ENCODE measurements around the gene ANKRD33. TPM values are rescaled to one million over a fixed set of nuclear protein-coding genes. Genes with fewer than 3 reads are reported as not detected.

ANKRD33 gene
- total and polyA plus RNA-seq, 2 experiments from 2014 or later, result 0.27 to 1.7 TPM

DNA sequence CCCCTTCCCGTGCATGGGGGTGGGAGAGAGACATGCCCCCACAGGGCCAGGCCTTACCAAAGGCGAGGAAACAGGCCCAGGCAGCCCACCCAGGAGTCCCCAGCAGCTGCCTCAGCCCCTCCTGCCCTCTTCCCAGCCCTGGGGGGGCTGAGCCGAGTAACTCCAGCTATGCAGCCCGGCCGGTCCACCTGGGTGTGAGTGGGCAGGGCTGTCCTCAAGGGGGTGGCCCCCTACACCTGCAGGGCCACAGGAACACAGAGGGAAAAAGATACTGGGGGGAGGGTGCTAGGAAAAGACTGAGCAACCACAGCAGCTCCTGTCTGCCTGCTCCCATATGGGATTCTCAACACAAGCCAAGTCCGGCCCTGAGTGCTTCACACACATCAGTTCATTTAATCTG lies 46.9 kb upstream of the ANKRD33 start:
- peaks cover 11% of the 10 kb centered on the region; the same call in 1 of the 2 replicates for H3K27me3 ChIP-seq (ENCODE audit: insufficient read depth)
- TF ChIP-seq STAT1 (IDR thresholded peaks at IDR 0.05; ENCODE audit: unreplicated experiment), result no peak
- TF ChIP-seq EZH2phosphoT487 (IDR thresholded peaks at IDR 0.05; ENCODE audit: unreplicated experiment), result no peak
- no peak for TF ChIP-seq NANOG (IDR thresholded peaks at IDR 0.05; ENCODE audit: borderline replicate concordance)
- TF ChIP-seq, protein P1, sequence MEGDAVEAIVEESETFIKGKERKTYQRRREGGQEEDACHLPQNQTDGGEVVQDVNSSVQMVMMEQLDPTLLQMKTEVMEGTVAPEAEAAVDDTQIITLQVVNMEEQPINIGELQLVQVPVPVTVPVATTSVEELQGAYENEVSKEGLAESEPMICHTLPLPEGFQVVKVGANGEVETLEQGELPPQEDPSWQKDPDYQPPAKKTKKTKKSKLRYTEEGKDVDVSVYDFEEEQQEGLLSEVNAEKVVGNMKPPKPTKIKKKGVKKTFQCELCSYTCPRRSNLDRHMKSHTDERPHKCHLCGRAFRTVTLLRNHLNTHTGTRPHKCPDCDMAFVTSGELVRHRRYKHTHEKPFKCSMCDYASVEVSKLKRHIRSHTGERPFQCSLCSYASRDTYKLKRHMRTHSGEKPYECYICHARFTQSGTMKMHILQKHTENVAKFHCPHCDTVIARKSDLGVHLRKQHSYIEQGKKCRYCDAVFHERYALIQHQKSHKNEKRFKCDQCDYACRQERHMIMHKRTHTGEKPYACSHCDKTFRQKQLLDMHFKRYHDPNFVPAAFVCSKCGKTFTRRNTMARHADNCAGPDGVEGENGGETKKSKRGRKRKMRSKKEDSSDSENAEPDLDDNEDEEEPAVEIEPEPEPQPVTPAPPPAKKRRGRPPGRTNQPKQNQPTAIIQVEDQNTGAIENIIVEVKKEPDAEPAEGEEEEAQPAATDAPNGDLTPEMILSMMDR (conservative IDR thresholded peaks at IDR 0.05; ENCODE audit: low read depth in 2 of 2), result no peak
- no peak for TF ChIP-seq ZNF331 (CRISPR knock-in tag; IDR thresholded peaks at IDR 0.05; ENCODE audit: low read depth)
- no peak for TF ChIP-seq EZH2 (IDR thresholded peaks at IDR 0.05; ENCODE audit: low read depth, unreplicated experiment)
- TF ChIP-seq, protein P2, sequence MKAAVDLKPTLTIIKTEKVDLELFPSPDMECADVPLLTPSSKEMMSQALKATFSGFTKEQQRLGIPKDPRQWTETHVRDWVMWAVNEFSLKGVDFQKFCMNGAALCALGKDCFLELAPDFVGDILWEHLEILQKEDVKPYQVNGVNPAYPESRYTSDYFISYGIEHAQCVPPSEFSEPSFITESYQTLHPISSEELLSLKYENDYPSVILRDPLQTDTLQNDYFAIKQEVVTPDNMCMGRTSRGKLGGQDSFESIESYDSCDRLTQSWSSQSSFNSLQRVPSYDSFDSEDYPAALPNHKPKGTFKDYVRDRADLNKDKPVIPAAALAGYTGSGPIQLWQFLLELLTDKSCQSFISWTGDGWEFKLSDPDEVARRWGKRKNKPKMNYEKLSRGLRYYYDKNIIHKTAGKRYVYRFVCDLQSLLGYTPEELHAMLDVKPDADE (IDR thresholded peaks at IDR 0.05), result no peak
- TF ChIP-seq ZNF114 (CRISPR knock-in tag; IDR thresholded peaks at IDR 0.05), result no peak
- TF ChIP-seq JUNB (IDR thresholded peaks at IDR 0.05; ENCODE audit: unreplicated experiment), result no peak
- no peak for TF ChIP-seq CREB1 (CRISPR knock-in tag; IDR thresholded peaks at IDR 0.05; ENCODE audit: low read depth)
- TF ChIP-seq, protein P3, sequence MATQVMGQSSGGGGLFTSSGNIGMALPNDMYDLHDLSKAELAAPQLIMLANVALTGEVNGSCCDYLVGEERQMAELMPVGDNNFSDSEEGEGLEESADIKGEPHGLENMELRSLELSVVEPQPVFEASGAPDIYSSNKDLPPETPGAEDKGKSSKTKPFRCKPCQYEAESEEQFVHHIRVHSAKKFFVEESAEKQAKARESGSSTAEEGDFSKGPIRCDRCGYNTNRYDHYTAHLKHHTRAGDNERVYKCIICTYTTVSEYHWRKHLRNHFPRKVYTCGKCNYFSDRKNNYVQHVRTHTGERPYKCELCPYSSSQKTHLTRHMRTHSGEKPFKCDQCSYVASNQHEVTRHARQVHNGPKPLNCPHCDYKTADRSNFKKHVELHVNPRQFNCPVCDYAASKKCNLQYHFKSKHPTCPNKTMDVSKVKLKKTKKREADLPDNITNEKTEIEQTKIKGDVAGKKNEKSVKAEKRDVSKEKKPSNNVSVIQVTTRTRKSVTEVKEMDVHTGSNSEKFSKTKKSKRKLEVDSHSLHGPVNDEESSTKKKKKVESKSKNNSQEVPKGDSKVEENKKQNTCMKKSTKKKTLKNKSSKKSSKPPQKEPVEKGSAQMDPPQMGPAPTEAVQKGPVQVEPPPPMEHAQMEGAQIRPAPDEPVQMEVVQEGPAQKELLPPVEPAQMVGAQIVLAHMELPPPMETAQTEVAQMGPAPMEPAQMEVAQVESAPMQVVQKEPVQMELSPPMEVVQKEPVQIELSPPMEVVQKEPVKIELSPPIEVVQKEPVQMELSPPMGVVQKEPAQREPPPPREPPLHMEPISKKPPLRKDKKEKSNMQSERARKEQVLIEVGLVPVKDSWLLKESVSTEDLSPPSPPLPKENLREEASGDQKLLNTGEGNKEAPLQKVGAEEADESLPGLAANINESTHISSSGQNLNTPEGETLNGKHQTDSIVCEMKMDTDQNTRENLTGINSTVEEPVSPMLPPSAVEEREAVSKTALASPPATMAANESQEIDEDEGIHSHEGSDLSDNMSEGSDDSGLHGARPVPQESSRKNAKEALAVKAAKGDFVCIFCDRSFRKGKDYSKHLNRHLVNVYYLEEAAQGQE (IDR thresholded peaks at IDR 0.05; ENCODE audit: unreplicated experiment), result no peak
- TF ChIP-seq POLR2AphosphoS5 (IDR thresholded peaks at IDR 0.05; ENCODE audit: low read depth), result no peak
- TF ChIP-seq, protein P4, sequence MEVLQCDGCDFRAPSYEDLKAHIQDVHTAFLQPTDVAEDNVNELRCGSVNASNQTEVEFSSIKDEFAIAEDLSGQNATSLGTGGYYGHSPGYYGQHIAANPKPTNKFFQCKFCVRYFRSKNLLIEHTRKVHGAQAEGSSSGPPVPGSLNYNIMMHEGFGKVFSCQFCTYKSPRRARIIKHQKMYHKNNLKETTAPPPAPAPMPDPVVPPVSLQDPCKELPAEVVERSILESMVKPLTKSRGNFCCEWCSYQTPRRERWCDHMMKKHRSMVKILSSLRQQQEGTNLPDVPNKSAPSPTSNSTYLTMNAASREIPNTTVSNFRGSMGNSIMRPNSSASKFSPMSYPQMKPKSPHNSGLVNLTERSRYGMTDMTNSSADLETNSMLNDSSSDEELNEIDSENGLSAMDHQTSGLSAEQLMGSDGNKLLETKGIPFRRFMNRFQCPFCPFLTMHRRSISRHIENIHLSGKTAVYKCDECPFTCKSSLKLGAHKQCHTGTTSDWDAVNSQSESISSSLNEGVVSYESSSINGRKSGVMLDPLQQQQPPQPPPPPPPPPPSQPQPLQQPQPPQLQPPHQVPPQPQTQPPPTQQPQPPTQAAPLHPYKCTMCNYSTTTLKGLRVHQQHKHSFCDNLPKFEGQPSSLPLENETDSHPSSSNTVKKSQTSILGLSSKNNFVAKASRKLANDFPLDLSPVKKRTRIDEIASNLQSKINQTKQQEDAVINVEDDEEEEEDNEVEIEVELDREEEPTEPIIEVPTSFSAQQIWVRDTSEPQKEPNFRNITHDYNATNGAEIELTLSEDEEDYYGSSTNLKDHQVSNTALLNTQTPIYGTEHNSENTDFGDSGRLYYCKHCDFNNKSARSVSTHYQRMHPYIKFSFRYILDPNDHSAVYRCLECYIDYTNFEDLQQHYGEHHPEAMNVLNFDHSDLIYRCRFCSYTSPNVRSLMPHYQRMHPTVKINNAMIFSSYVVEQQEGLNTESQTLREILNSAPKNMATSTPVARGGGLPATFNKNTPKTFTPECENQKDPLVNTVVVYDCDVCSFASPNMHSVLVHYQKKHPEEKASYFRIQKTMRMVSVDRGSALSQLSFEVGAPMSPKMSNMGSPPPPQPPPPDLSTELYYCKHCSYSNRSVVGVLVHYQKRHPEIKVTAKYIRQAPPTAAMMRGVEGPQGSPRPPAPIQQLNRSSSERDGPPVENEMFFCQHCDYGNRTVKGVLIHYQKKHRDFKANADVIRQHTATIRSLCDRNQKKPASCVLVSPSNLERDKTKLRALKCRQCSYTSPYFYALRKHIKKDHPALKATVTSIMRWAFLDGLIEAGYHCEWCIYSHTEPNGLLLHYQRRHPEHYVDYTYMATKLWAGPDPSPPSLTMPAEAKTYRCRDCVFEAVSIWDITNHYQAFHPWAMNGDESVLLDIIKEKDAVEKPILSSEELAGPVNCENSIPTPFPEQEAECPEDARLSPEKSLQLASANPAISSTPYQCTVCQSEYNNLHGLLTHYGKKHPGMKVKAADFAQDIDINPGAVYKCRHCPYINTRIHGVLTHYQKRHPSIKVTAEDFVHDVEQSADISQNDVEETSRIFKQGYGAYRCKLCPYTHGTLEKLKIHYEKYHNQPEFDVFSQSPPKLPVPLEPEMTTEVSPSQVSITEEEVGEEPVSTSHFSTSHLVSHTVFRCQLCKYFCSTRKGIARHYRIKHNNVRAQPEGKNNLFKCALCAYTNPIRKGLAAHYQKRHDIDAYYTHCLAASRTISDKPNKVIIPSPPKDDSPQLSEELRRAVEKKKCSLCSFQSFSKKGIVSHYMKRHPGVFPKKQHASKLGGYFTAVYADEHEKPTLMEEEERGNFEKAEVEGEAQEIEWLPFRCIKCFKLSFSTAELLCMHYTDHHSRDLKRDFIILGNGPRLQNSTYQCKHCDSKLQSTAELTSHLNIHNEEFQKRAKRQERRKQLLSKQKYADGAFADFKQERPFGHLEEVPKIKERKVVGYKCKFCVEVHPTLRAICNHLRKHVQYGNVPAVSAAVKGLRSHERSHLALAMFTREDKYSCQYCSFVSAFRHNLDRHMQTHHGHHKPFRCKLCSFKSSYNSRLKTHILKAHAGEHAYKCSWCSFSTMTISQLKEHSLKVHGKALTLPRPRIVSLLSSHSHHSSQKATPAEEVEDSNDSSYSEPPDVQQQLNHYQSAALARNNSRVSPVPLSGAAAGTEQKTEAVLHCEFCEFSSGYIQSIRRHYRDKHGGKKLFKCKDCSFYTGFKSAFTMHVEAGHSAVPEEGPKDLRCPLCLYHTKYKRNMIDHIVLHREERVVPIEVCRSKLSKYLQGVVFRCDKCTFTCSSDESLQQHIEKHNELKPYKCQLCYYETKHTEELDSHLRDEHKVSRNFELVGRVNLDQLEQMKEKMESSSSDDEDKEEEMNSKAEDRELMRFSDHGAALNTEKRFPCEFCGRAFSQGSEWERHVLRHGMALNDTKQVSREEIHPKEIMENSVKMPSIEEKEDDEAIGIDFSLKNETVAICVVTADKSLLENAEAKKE (CRISPR knock-in tag; IDR thresholded peaks at IDR 0.05), result no peak
- H3K4me3 Mint-ChIP-seq, result no peak overlapping the region
- H3K79me2 ChIP-seq (replicated peaks; ENCODE audit: insufficient read depth), result no peaks in the 10 kb centered on the region
- peaks cover 63% of the 10 kb centered on the region for H3K4me1 Mint-ChIP-seq
- no peak for DNase-seq (ENCODE audit: low spot score)
- H3K9me3 Mint-ChIP-seq, result no peaks in the 10 kb centered on the region; the same call in 1 of the 3 replicates
- no peak overlapping the region for H3K4me3 ChIP-seq
- H2AFZ ChIP-seq, result no peak overlapping the region
- peaks cover 24% of the 10 kb centered on the region for H3K27me3 Mint-ChIP-seq (ENCODE audit: insufficient read depth, low read depth, poor library complexity)
- no peaks in the 10 kb centered on the region for H3K9me2 ChIP-seq (ENCODE audit: insufficient read depth)
- peaks cover 43% of the 10 kb centered on the region for H3K4me1 ChIP-seq (ENCODE audit: insufficient read depth)
- no peaks in the 10 kb centered on the region for H3K36me3 ChIP-seq (ENCODE audit: insufficient read depth)
- H3K4me2 ChIP-seq, result no peak overlapping the region
- peaks cover 1% of the 10 kb centered on the region; the same call in 1 of the 2 replicates for H4K20me1 ChIP-seq (replicated peaks; ENCODE audit: insufficient read depth)
- no peaks in the 10 kb centered on the region; the same call in 2 of the 3 replicates for H3K36me3 Mint-ChIP-seq (ENCODE audit: low read depth)
- H3K27ac Mint-ChIP-seq, result no peak overlapping the region
- H3F3A ChIP-seq (replicated peaks; ENCODE audit: low read depth), result 0 out of 2 replicates have a peak, but pooled peaks cover under 1% of the 10 kb centered on the region
- ATAC-seq, result no peak
- no peak overlapping the region for H3K27ac ChIP-seq (ENCODE audit: low read depth)
